GM12891 (cell line): Measurements from ENCODE around the gene SLC1A2.
A peak's percentile ranks its signal among the peaks of the same experiment; 100 is the strongest.

Experiments
- DNase-seq: peaks from one replicate; pipeline ENCODE4 v3.0.0; 2011; ENCODE audit warnings: low spot score; ENCODE audit not compliant: insufficient read length
- FAIRE-seq: peaks from 2 replicates; lab custom pipeline; 2011; peaks lifted over from hg19 to GRCh38; lab: Jason Lieb, UNC
- PAX5 ChIP-seq: IDR thresholded peaks from 2 replicates; pipeline ENCODE4 v1.6.1; 2011; ENCODE audit warnings: low read length, moderate library complexity, mild to moderate bottlenecking; ENCODE audit not compliant: insufficient read depth, severe bottlenecking
- POLR2A ChIP-seq: IDR thresholded peaks from 2 replicates; pipeline ENCODE4 v1.6.1; 2011; ENCODE audit warnings: low read depth, low read length, control low read depth
- POLR2AphosphoS5 ChIP-seq: IDR thresholded peaks from 2 replicates; pipeline ENCODE4 v1.6.1; 2011; ENCODE audit warnings: low read depth, low read length, control low read depth
- POU2F2 ChIP-seq: IDR thresholded peaks from 2 replicates; pipeline ENCODE4 v1.6.1; 2011; ENCODE audit warnings: low read depth, mild to moderate bottlenecking, control low read depth, low read length, moderate library complexity
- SPI1 ChIP-seq: IDR thresholded peaks from 2 replicates; pipeline ENCODE4 v1.6.1; 2011; ENCODE audit warnings: low read depth, low read length, control low read depth
- TAF1 ChIP-seq: IDR thresholded peaks from 2 replicates; pipeline ENCODE4 v1.6.1; 2011; ENCODE audit warnings: low read depth, low read length, control low read depth

The SLC1A2 gene

DNA sequence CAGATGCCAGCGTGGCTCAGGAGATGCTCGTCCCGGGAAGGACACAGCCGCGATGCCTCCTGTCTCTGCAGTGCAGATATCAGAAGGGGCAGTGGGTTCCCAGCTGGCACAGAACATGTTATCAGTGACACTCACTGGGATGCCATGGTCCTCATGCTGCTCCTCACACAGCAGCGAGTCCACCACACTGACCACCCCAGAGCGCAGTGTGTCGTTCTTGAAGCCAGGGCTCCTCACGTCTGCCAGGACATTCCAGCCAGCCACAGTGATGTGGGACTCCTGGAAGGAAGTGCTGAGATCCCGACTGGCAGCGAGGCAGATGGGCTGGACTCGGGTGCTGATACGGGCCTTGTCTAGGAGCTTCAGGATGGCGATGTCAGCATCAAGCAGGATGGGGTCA is 13.1 kb upstream of the SLC1A2 start:
- no peak for TF ChIP-seq POU2F2
- TF ChIP-seq TAF1, result no peak
- TF ChIP-seq PAX5, result no peak
- TF ChIP-seq POLR2AphosphoS5, result no peak
- DNase-seq, result no peak
- no peak for FAIRE-seq

DNA sequence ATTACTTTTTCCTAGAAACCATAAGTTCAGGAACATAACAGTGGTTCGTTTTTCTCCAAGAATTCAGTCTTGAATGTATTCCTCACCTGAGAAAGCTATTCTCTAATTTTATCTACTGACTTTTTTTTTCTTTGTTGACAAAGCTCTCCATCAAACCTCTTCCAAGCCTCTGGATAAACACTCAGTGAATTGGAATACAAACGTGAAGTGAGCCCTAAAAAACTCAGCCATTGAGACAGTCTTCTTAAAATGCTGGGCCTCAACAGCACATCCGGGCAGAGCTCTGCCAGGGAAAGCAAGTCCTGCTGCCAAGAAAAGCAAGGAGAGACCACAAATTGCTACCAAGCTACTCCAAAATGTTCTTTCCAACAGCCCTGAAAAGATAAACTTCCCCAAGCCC is 7.7 kb upstream of the SLC1A2 start:
- TF ChIP-seq PAX5 (no peak), SPI1 (no peak), POLR2AphosphoS5 (no peak), POU2F2 (no peak), TAF1 (no peak), POLR2A (no peak)
- FAIRE-seq, result no peak
- no peak for DNase-seq

DNA sequence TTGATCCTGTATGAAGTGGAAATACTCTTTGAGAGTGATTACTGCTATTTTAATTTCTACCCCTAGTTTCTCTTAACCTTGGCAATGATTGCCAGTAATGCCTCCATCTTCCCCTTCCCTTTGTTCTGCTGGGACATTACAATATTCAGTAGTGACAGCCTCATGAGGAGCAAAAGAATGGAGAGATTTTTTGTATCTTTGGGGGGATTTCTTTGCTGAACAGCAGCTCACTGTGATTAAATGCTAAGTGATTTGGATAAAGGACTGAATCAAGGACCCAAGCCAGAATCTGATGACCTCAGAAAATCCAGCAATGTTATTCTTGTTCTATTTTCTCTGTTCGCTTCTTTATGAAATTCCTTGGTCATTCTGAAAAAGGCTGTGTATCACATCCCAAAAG is 7.0 kb upstream of the SLC1A2 start:
- no peak for TF ChIP-seq POLR2A
- TF ChIP-seq POLR2AphosphoS5, result no peak
- TF ChIP-seq SPI1, result no peak
- no peak for TF ChIP-seq PAX5
- TF ChIP-seq POU2F2, result no peak
- TF ChIP-seq TAF1, result no peak
- no peak for FAIRE-seq
- DNase-seq, result no peak

DNA sequence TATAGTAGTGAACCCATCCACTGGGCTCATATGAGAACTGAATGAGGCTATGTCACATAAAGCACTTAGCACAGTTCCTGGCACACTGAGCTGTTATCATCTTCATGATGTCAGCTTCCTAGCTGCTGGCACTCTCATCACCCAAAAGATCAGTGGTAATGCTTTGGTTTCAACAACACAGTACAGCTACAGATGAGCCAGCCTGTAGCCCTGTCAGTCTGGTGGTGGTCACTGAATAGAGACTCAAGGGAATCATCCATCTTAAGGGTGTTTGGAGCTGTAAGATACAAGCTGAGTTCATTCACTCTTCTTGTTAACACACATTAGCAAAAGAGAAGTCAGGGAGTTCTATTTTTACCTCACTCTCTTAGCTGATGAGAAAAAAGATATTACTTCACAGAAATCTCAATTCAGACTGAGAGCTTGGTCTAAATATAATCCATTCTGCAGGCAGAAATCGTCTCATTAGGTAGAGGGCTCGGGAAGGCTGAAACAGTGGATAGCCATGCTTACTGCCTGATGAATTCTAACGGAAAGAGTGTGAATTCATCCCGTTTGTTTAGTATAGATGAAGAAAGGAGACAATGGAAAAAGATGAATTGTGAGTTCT is 6.3 kb upstream of the SLC1A2 start:
- no peak for FAIRE-seq
- TF ChIP-seq PAX5 (no peak), POLR2AphosphoS5 (no peak), POU2F2 (no peak), SPI1 (no peak), POLR2A (no peak), TAF1 (no peak)
- DNase-seq, result no peak

DNA sequence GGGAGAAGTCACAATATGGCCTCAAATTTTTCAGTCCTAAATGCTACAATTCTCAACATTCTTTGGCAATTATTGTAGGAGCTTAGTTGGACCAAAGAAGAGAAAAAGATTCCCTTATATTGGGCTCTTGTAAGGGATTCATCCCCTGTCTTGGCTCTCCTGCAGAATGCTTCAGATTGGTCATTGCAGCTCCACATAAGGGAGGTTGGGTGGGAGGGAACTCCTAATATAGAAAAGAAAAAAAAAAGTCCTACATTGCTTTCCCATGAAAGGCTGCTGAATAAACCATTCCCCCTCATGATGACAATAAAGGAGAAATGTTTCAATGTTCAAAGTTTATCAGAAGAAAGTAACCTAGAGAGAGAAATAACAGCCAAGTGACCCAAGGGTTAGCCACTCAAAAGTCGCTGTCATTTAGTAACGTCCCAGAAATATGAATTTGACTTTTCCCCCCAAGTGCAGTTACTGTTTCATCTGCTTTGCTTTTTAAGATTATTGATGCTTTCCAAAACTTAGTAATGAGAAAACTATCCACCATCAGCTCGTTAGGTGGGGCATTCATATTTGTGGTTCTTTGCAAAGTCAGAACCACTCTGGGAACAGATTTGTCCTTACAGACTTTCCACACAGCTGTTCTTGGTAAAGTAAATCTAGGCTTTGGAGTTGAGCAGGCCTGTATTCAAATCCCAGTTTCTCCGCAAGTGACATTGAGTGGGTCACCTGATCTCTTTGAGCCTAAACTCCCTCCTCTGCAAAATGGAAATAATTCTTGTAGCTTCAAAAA is 5.0 kb upstream of the SLC1A2 start:
- FAIRE-seq, result no peak
- TF ChIP-seq SPI1, result no peak
- TF ChIP-seq PAX5, result no peak
- TF ChIP-seq POU2F2, result no peak
- TF ChIP-seq POLR2A, result no peak
- TF ChIP-seq POLR2AphosphoS5, result no peak
- no peak for TF ChIP-seq TAF1

DNA sequence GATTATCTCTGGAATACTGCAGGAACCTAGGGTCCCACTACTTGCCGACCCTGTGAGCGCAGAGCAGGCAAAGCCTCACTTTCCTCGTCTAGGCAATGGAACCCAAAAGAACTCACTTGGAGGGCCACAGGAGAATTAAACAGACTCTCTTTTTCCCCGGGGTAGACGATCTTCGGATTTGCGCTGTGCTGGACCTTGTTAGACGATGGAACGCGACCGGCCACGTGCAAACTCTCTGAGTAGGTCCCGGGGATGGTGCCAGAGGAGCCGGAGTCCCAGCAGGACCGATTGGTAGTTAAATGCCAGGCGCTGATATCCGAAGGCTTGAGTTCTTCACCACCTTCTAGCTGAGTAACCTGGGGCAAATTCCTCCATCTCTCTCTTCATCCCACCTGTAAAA is 1.0 kb upstream of the SLC1A2 start:
- DNase-seq (no peak), FAIRE-seq (no peak)
- TF ChIP-seq TAF1, result no peak
- no peak for TF ChIP-seq POU2F2

More for the DNA sequence above, 5.0 kb upstream of the SLC1A2 start:
- no peak for DNase-seq

DNA sequence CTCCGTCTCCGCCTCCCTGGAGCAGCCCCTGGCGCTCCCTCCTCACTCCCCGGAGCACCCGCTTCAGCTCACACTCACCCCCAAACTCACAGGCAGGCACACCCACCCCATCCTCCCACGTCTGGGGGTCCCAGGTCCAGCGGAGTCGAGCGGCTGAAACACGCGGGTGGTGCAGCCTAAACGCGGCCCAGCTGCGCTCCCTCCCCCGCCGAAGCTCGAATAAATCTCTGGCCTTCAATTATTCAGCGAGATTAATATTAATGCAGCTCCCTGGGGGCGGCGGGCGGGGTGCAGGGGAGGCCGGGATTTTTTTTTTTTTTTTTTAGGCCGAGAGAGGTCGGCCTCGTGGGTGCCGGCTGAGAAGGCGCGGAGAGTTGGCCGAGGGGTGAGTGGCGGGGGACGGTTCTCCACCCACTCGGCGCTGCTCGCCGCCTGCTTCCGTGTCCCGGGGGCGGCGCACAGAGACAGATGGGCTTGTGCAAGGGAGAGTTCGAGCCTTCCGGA is 524 bp upstream of the SLC1A2 start:
- FAIRE-seq, result no peak
- no peak for DNase-seq
- no peak for TF ChIP-seq SPI1

DNA sequence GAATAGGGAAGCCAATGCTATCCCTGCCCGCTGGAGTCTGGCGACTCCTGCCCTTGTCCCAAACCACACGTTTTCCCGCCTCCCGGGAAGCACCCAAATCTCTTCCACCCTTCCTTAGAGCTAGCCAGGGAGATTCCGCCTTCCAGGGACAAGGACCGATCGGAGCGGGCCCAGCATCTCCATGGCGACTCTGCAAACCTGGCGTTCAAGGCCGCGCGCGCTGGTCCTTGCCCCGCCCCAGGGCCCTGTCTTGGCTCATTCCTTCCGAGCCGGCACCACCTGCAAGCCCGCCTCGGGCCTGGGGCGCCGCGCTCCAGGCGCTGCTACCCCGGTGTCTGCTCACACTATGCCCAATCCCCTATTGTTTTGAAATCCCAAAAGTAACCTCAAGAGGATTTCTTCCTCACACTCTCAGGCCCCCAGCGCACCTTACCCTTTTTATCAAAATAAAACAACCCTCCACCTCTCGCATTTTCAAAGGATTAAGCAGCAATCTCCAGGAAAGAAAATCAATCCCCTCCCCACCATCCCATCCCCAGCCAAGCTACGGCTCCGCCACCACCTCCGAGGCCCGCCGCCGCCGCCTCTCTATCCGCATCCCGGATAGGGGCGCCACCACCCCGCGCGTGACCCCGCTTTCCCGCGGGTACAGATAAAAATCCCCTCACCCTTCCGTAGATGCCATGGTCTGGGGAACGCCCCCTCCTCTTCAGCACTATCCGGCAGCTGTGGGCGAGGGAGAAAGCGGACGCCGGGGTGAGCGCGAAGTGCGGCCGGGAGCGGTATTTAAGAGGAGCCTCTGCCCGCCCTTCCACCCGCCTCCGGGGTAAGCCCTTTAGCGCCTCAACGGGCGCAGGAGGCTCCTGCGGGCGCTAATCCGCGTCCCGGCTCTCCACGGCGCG is 825 bp downstream of the SLC1A2 start:
- TF ChIP-seq POLR2AphosphoS5, result no peak
- TF ChIP-seq PAX5, result no peak
- TF ChIP-seq POU2F2, result no peak
- TF ChIP-seq SPI1, result no peak
- no peak for TF ChIP-seq POLR2A
- no peak for TF ChIP-seq TAF1
- peak; percentile 40 for DNase-seq
- no peak for FAIRE-seq

DNA sequence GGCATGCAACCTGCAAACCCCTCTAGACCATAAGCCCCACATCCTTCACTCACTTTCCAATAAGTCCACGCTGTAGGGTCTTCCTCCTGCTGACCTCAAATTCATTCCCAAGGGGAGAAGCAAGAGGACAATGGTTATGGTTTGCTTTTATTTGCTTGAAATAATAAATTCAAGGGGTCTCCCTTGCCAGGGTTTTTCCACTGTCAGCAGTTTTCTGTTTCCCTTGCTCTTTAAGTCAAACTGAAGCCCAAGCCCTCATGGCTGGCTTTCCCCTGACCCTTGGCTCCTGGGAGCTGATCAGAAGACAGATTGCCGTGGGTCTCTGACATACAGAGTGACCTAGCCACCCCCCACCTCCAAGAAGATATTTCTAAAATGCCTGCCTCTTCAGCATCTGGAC is 3.9 kb downstream of the SLC1A2 start:
- FAIRE-seq (no peak), DNase-seq (no peak)
- TF ChIP-seq TAF1 (no peak), PAX5 (no peak), SPI1 (no peak), POU2F2 (no peak), POLR2AphosphoS5 (no peak), POLR2A (no peak)
